Lower leg skin (tissue), 3 donors: ENCODE data around the gene DNAJB12.

ENCODE experiments used
- CTCF ChIP-seq, 3 donors: fragments of 450-650 bp; IDR thresholded peaks; one replicate each; pipeline ENCODE4 v1.5.1; 2016; ENCODE audit warnings: antibody characterized with exemption in 3 of 3, mild to moderate bottlenecking in 3 of 3, moderate library complexity in 2 of 3
- POLR2A ChIP-seq, 2 donors: fragments of 450-650 bp; IDR thresholded peaks; one replicate each; pipeline ENCODE4 v1.6.1; 2016 to 2017; ENCODE audit warnings: antibody characterized with exemption in 2 of 2, mild to moderate bottlenecking in 1 of 2, moderate library complexity in 1 of 2

- TF ChIP-seq POLR2A (IDR thresholded peaks at IDR 0.05) (no peak), CTCF (IDR thresholded peaks at IDR 0.05) (no peak)
Measured at GRCh38 chr10:72283131-72283530, 71.6 kb downstream of the DNAJB12 start.
